Adrenal gland (tissue), 5 donors: ENCODE data around the gene TEX14.

Source experiments
- CTCF ChIP-seq, 6 experiments: fragments of 450-650 bp in 4 of 6; fragments of 200-600 bp in 2 of 6; sonication (generic) in 1 of 6; IDR thresholded peaks; 1 replicate in 5 of 6; 2 replicates in 1 of 6; pipeline versions ENCODE4 v1.5.1 to v1.8.0; 2016 to 2021; ENCODE audit warnings: antibody characterized with exemption in 6 of 6, mild to moderate bottlenecking in 2 of 6, moderate library complexity in 1 of 6
- POLR2A ChIP-seq, 2 donors: fragments of 450-650 bp; IDR thresholded peaks; one replicate each; pipeline ENCODE4 v1.6.1; 2017; ENCODE audit warnings: antibody characterized with exemption in 2 of 2, mild to moderate bottlenecking in 2 of 2, moderate library complexity in 1 of 2
- donor health status: DM: no; HTN: no; CAD: no.

GRCh38 chr17:58508341-58509067, 183.3 kb downstream of the TEX14 start:
- TF ChIP-seq CTCF (IDR thresholded peaks at IDR 0.05) (no peak), POLR2A (IDR thresholded peaks at IDR 0.05) (no peak)
